ENCODE results near the gene KIF26B.

- TF ChIP-seq CTCF (conservative IDR thresholded peaks at IDR 0.05; ENCODE audit: low read depth in 2 of 2) (no peak), POLR2AphosphoS5 (IDR thresholded peaks at IDR 0.05; ENCODE audit: low read depth) (no peak)
Measured at GRCh38 chr1:245538671-245539070, 383.9 kb downstream of the KIF26B start.
